ENCODE results near the gene COL4A2. TPM values are rescaled to one million over a fixed set of nuclear protein-coding genes. Genes with fewer than 3 reads are reported as not detected.

Gene COL4A2
- polyA plus RNA-seq, 3 donors: 465 to 580 (median 554) TPM

DNA sequence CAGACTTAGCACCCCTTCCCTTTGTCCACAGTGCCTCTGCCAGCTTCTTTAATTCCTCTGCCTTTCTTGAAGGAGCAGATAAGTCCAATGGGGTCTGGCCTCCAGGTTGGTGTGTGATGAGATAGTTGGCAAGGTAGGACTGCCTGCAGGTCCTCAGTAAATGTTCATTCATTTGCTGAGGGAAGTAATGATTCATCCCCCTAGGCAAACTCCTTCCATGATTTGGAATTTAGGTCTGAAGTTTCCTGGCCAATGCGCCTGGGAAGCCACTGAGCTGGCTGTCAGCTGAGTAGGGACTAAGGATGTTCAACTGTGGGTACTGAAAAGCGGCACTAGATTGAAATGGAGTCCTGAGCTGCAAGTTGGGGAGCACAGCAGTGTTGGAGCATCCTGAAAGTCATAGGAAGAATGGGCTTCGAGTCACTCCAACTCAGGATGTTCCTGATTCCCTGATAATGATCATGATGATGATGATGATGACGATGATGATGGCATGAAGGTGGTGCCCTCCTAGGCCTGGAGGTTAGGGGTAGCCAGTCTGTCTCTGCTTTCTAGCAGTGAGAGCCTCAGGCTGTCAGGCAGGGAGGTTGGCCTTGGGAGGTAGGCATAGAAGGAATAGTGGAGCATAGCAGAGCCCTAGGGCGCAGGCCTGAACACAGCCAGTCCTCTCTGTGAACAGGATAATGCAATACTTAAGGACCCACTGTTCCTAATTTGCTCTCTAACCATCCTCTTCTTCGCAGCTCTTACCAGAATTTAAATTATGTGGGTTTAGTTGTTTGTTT, 44.7 kb downstream of the COL4A2 start:
- DNase-seq: no peak

DNA sequence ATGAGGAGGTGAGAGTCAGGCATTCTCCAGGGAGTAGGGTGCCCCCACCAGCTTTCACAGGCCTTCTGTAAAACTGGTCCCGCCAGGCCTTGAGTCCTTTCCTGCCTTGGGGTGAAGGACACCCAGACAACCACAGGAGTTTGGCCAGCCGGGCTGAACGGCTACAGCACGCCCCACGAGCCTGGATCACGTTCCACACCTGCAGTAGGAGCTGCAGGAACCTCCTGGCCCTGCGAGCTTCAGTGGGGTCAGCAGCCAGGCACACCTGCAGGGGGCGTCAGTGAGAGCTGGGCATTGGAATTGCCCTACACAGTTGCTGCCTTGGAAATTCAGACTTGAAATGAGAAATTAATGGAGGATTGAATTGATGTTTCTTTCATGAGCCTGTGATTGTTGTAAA, 45.7 kb downstream of the COL4A2 start:
- DNase-seq: no peak

DNA sequence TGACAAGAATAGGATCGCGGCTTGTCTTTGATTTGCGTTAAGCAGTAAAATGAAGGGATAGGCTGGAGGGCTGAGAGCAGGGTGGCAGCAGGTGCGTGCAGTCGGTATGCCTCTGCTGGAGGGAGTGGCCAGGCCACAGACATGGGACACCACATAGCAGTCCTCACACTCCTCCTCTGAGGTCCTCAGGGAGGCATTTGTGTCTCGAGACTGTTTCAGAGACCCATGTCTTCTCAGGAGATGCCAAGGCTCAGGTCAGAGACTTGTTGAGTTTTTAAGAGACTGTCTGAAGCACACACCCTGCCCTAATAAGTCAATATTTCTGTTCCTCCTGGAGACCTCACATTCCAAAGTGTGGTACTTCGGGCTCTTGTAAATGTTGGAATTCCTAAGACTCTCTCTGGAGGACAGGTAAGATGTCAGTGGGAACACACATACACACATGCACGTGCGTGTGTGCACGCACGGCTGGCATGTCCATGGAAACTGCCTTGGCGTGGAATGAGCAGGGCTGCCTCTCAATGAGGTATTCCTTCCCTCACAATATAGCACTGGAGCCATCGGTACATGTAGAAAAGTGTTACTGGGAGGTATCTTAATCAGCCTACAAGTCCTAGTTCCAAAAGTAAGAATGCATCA, 46.4 kb downstream of the COL4A2 start:
- DNase-seq: no peak

DNA sequence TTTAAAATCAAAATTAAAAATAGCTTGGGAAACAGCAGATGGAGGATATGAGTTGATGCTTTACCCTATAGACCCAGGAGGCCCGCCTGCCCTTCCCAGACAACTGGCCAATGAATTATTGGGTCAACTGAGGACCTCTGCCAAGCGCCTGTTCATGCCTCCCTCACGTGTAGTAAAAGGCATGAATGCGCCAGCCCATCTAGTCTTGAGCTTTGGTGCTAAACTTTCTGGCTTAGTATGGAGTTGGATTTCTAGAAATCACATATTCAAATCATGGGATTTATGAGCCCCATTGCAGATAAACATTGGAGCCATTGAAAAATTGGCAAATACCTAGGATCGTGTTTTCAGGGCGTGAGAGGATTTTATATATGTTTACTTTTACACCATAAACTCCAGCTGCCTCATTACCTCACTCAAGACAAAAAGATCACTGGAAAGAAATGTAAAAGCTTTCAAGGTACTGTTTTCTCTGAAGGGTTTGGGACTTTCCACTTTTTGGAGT, 47.1 kb downstream of the COL4A2 start:
- DNase-seq: no peak

DNA sequence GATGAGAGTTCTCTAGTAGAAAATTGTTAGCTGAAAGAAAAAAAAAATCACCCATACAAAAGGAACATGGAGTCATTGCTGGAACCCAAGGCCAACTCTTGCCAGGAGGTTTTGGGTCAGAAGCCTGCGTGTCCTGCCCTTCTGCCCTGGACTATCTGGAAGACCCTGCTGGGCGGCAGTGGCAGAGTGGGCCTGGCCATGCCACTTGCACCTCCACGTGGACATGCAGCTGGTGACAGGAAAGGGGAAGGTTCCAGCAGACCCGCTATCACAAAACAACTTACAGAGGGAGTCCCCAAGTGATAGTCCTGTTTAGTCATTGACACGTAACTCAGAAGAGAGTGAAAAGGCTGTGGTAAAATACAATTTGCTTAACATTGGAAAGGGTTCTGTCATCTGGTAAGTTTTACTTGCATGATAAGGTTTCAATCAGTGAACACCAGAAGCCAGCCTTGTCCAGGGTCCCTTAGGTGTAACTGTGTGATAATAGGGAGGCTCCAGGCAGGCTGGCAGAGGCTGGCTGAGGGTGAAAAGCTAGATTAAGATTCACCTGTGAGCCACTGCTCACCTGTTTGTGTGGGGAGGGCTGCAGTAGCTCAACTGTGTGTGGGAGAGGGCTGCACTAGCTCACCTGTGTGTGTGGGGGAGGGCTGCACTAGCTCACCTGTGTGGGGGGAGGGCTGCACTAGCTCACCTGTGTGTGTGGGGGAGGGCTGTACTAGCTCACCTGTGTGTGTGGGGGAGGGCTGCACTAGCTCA, 47.8 kb downstream of the COL4A2 start:
- no peak for DNase-seq

DNA sequence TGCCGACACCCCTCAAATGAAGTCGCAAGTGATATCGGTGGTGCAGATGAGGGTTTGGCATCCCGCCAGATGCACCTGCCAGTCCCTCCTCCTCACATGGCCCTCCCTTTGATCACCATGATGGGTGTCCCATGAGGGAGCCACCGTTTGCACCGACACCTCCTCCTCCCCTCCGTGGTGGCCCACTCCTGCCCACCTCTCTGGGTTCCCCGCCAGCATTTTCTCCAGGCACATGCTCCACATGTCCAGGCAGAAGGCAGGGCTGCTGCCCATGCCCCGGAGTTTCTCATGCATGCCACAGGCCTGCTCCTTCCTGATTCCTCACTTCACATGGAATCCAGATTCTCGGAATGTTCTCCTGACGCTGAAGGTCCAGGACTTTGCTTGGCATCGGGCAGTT, 49.3 kb downstream of the COL4A2 start:
- no peak for DNase-seq

DNA sequence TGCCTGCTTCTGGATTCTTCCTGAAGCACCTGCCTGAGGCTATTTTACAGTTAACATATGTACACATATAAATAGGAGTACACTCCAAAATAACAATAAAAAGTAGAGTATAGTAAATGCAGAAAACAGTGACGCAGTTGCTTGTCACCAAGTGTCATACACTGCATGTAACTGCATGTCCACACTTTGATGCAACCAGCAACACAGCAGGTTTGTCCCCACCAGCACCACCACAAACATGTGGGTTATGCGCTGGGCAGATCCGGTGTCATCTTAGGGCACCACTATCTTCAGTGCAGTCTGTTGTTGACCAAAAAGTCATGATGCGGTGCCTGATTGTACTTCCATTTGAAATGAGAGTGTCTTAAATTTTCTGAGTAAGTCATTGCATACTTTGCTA, 51.3 kb downstream of the COL4A2 start:
- no peak for DNase-seq

DNA sequence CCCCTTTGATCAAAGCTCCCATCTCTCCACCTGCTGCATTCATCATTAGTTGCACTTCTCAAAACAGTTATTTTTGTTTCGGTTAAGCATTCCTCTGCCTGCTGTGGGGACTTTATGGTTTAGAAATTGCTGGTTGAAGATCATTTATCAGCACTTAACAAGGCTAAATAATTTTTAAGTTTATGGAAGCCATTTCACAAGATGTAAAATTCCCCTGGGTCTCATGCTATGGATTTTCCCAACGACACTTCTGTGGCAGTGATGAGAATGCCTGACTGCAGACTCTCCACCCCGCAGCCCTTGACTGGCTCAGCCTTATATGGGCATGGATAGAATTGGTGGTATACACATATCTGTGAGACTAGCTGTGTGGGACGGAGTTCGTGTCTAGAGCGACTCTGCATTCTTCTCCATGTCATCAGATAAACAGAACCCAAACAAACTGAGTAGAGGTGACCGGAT, 52.8 kb downstream of the COL4A2 start:
- DNase-seq: no peak

DNA sequence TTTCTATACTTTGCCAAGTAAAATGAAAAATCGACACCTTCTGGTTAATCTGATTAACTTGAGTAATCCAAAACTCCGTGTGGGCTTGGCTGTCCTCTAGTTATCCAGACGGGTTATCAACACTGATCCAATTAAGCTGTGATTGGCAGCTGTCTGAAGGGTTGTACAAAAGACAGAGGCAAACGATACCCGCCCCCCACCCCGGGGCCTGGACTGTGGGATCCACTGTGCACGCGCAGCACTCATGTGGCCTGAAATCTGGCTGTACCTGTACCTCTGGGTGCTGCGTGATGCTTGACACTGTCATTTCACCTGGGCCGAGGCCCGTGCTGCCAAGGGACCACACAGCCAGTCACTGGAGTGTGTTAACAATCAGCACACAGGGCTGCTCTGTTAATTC, 53.5 kb downstream of the COL4A2 start:
- no peak for DNase-seq

DNA sequence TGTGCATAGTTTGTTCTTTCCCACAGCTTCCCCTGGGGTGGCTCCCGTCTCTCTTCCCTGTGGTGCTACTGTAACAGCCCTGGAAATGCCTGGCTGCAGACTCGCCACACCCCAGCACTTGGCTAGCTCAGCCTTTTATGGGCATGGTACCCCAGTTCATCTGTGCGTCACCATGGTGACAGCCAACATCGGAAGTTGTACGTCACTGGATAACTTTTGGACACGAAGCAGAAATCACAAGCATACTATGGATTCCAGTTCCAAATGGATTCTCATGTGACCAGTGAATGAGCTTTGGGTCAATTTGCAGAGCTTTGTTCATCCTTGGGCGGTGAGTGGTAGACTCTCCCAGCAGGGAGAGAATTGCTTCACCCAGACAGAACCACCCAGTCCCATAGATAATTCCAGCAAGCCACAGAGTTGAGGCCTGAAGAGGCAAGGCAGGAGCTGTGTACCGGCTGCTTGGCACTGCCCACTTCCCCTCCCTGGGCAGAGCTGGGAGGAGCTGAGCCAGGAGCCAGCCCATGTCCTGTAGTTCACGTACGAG, 54.4 kb downstream of the COL4A2 start:
- DNase-seq: no peak

DNA sequence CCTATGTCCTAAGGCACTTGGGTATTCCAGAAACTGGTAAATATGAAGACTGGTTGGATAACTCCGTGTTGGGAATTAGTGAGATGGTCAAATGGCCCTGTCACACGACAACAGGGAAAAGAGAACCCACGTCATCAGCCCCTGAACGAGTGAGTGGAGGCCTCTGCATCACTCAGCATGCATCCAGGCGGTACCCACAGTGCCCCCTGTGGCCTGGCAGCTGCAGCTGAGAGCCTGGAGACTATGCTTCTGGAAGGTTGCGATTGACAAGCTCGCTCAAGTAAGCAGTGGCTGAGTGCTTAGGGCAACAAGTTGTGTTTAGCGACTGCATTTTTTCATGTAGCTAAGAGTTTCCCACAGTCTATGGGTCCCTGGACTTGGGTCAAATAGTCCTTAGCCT, 55.9 kb downstream of the COL4A2 start:
- no peak for DNase-seq

DNA sequence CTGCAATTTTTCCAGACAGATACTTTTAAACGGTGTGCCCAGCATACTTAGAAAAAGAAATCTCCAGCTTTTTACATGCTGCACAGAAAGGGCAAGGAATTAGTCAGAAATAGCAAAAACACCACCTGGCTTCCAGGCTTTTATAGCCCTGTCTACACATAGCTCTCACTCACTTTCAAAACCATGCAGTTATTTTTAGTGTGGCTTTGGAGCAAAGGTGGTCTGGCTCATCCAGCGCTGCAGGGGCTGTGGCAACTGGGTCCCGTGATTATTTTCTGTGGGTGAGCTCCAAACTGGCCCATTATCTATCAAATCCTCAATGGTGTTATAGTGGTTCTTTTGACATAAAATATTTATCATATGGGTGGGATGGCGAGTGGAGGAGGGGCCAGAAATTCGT, 57.0 kb downstream of the COL4A2 start:
- DNase-seq: no peak

DNA sequence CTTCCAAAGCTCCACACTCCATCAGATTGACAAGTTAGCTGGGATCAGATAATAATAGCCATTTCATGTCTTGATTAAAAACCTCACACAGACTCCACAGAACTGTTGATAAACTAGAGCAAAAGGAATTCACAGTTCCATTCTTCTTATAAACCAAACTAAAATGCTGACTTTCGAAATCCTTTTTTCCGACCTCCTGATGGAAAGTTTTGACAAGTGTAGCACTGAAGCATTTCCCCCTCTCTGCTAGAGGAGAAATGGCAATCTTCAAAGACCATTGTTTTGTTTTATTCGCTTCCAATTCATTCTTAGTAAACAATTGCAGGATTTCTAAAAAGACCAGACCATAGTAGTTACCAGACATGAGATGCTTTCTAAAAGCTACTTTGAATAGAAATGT, 58.8 kb downstream of the COL4A2 start:
- no peak for DNase-seq

DNA sequence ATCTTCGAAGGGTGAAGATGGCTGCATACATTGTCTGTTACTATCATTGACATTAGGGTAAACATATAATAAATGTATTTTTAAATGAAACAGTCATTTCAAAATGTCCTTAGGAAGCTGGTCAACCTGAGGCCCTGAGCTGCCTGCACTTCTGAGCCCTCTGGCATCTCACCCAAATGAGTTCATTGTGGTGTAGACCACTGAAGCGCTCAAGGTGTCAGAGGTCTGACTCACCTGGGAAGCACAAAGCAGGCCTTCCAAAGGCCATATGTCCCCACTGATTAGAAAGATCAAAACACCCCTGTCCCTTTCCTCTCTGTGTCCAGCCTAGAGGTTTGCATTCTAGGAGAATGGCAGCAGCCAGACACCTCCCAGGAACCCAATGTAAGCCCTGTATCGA, 59.6 kb downstream of the COL4A2 start:
- DNase-seq: no peak

DNA sequence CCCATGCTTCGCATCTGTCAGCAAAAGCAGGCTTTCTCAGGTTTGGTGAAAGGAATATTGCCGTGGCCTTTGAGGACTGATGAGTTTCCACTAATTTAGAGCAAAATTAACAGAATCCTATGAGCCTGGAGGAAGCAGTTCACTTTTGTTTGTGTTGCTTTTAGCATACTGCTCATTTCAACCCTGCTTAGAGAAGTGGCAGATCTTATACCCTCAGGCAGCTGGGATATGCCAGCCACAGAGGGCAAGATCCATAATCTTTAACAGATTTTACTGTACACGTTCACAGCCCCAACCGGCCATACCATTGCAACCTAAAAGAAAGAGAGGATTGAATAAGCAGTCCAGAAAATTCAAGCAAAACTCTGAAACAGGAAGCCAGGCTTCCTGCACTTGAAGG, 60.5 kb downstream of the COL4A2 start:
- no peak for DNase-seq

DNA sequence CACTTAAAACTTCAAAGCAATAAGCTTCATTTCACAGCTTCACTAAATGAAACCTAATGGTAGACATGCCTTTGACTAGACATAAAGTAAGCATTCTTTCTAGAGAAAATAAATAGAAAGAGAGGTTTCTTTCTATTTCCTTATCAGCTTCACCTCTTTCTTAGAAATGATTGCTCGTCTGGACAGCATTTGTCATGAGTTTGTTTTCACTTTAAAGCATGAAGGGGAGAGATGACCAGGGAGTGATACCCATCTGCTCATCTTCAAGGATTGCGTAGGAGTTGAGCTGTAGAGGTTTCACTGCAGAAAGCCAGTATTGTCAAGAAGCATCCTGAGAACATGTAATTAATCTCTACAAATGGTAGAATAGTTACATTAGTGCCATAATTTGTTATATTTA, 61.3 kb downstream of the COL4A2 start:
- DNase-seq: no peak

DNA sequence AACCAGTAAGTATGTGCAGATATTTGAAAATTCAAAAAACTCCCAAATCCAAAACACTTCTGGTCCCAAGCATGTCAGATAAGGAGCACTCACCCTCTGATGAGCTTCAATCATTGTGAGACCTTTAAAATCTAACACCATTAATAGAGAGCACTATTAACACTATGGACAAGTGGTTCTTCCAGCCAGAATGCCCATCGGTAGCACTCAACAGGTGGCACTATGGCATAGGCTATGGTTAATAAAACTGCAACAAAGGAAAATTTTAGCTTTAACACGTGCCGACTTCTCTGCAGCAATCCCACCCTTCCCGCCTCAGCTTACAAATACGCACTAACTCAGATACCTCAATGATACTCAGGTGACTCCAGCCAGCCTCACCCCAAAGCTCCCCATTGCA, 62.3 kb downstream of the COL4A2 start:
- DNase-seq: no peak

DNA sequence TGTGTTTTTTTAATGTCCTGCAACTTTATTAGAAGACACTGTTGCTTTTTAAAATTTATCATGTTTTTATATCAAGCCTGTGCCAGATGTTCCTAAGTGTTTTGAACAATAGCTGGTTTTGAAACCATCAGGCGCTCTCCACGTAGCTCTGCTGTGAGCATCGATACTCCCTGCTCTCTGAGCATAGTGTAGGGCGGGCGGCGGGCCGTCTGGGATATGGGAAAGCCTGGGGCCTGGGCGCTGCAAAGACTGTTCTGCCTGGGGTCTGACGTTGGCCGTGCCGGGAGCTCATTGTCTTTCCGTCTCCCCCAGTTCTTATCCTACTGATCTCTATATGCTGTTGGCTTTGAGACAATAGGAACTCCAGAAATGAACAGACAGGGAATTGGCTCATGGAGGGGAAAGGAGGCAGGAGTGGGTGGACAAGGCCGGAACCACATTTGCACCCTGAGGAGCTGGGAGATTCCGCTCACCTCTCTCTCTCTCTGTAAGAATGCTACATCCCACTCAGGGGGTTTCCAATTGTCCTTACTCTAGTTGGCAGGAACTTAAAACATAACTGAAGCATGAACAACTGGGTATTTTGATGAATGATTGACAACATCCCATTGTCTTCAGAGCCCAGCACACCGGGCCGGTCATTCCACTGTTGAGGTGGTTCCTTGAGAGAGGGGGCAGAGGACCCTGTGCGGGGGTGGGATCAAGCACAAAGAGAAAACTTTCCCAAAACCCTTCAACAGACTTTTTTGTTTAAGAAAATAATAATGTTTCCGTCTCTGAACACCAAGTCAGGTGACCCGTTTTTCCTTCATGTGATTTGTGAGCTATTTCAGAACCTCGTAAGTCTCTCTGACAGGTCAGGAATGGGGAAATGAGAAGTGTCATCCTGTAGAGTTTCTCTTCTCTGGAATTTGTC, 64.7 kb downstream of the COL4A2 start:
- no peak for DNase-seq

DNA sequence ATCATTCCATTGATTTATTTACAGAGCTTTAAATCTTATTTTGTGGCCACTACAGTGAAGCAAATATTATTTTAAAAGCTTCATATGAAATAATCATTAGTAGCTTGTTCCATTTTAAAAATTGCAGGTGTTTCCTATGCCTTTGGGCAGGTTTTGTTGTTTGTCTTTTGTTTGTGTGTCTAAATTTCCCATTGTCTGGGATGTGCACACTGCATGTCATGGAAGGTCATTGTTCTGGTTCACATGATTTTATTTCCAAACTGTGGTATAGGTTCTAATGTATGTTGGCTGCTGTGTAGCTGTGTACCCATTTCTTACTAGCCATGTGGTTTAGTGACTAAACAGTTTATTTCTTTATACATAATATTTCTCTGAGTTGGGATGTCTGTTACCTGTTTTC, 65.6 kb downstream of the COL4A2 start:
- DNase-seq: no peak

DNA sequence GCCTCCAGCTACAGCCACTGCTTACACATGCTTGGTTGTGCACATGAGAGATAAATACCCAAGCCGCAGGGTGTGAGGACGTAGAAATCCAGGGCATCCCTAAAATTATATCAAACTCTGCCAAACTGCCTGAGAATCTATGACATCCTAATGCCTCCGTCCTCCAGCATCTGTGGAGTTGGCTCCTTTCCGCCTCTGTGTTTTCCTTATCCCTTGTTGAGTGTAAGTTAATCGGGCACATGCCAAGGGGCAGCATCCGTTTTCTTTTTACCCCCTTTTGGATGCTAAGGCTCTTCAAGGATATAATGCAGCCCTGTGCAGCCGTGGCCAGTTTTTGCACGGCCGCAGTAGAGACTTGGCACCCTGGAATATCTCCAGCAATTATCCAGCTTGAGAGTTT, 66.5 kb downstream of the COL4A2 start:
- no peak for DNase-seq

All from renal pelvis (tissue), 4 donors.